Neural progenitor cell (in vitro differentiated cells): Measurements from ENCODE around the gene MYO16. TPM values are rescaled to one million over a fixed set of nuclear protein-coding genes. Genes with fewer than 3 reads are reported as not detected.
"Not testable (repeated sequence)": the region's sequence is repeated elsewhere in the genome, so short reads cannot be mapped to it uniquely, and the experiment has no call there.

ENCODE experiments used
- DNase-seq: peaks from one replicate; pipeline ENCODE4 v3.0.0-alpha.2; 2016; ENCODE audit warnings: low spot score
- H2AFZ ChIP-seq: fragments of 200-600 bp; sonication (generic); replicated peaks from 2 replicates; pipeline ENCODE4 v1.6.1; 2016; ENCODE audit warnings: antibody characterized with exemption
- H3F3A ChIP-seq: fragments of 200-600 bp; sonication (generic); 2 replicates; pipeline ENCODE4 v1.6.1; 2016; ENCODE audit warnings: antibody characterized with exemption, low read depth
- H3K27ac ChIP-seq: fragments of 200-600 bp; sonication (generic); 2 replicates; pipeline ENCODE4 v1.5.1; 2016; ENCODE audit warnings: mild to moderate bottlenecking
- H3K27me3 ChIP-seq: fragments of 200-600 bp; sonication (generic); 2 replicates; pipeline ENCODE4 v1.6.1; 2016; ENCODE audit warnings: mild to moderate bottlenecking, moderate library complexity
- H3K36me3 ChIP-seq: fragments of 200-600 bp; sonication (generic); 2 replicates; pipeline ENCODE4 v1.5.1; 2016
- H3K4me1 ChIP-seq: fragments of 200-600 bp; sonication (generic); 2 replicates; pipeline ENCODE4 v1.6.1; 2016; ENCODE audit warnings: mixed run types
- H3K4me2 ChIP-seq: fragments of 200-600 bp; sonication (generic); 2 replicates; pipeline ENCODE4 v1.6.1; 2016
- H3K4me3 ChIP-seq: fragments of 200-600 bp; sonication (generic); 2 replicates; pipeline ENCODE4 v1.5.1; 2016
- H3K79me2 ChIP-seq: fragments of 200-600 bp; sonication (generic); 2 replicates; pipeline ENCODE4 v1.6.1; 2016; ENCODE audit warnings: low read depth
- H3K9ac ChIP-seq: fragments of 200-600 bp; sonication (generic); 2 replicates; pipeline ENCODE4 v1.6.1; 2016
- H3K9me3 ChIP-seq: fragments of 200-600 bp; sonication (generic); 2 replicates; pipeline ENCODE4 v1.5.1; 2016; ENCODE audit warnings: low read depth
- H4K20me1 ChIP-seq: fragments of 200-600 bp; sonication (generic); 2 replicates; pipeline ENCODE4 v1.6.1; 2016; ENCODE audit warnings: low read depth
- H3K27ac Mint-ChIP-seq: 3 replicates; pipeline ENCODE4 v1.8.0; 2021; ENCODE audit warnings: mixed read lengths
- H3K27me3 Mint-ChIP-seq: 2 replicates; pipeline ENCODE4 v1.8.0; 2022; ENCODE audit warnings: low read depth, mild to moderate bottlenecking, inconsistent platforms, moderate library complexity, mixed read lengths; ENCODE audit not compliant: insufficient read depth
- H3K36me3 Mint-ChIP-seq: 3 replicates; pipeline ENCODE4 v1.8.0; 2021; ENCODE audit warnings: mixed read lengths
- H3K4me1 Mint-ChIP-seq: 3 replicates; pipeline ENCODE4 v1.8.0; 2021; ENCODE audit warnings: mixed read lengths
- H3K4me3 Mint-ChIP-seq: 3 replicates; pipeline ENCODE4 v1.8.0; 2021; ENCODE audit warnings: mild to moderate bottlenecking, moderate library complexity, mixed read lengths
- H3K9me3 Mint-ChIP-seq: 3 replicates; pipeline ENCODE4 v1.8.0; 2020; ENCODE audit warnings: mixed read lengths
- EZH2 ChIP-seq: fragments of 200-600 bp; sonication (generic); IDR thresholded peaks from 2 replicates; pipeline ENCODE4 v1.6.1; 2017; ENCODE audit warnings: antibody characterized with exemption, mild to moderate bottlenecking, moderate library complexity
- EZH2phosphoT487 ChIP-seq: fragments of 200-600 bp; sonication (generic); IDR thresholded peaks from 2 replicates; pipeline ENCODE4 v1.6.1; 2017; ENCODE audit warnings: antibody characterized with exemption
- total RNA-seq: library from RNA; depleted of rRNA; stranded (reverse); fragments of >200 nt; gene quantifications from 2 replicates; pipeline ENCODE4 v1.2.3, GENCODE V29; 2015; ENCODE audit warnings: low replicate concordance
- TF ChIP-seq, protein P1 (sequence below): fragments of 200-600 bp; sonication (generic); IDR thresholded peaks from 2 replicates; pipeline ENCODE4 v1.5.1; 2017; ENCODE audit warnings: antibody characterized with exemption, mild to moderate bottlenecking

MYO16 gene
- total RNA-seq, 1 donor from 2014 or later, result 0.41 TPM

- H3K36me3 ChIP-seq, result no peaks in the 10 kb centered on the region
- H3K4me1 ChIP-seq, result no peaks in the 10 kb centered on the region
- H4K20me1 ChIP-seq, result no peaks in the 10 kb centered on the region
- TF ChIP-seq EZH2, result no peak
- H3K4me3 ChIP-seq, result no peak overlapping the region
- H3K27me3 ChIP-seq, result no peaks in the 10 kb centered on the region
- H3F3A ChIP-seq, result no peaks in the 10 kb centered on the region
- no peak overlapping the region for H3K9ac ChIP-seq
- Mint-ChIP-seq H3K27me3 (no peaks in the 10 kb centered on the region), H3K4me1 (no peaks in the 10 kb centered on the region), H3K27ac (no peak overlapping the region), H3K9me3 (peaks cover 12% of the 10 kb centered on the region), H3K36me3 (peaks cover 3% of the 10 kb centered on the region), H3K4me3 (no peak overlapping the region)
- H3K9me3 ChIP-seq, result no peaks in the 10 kb centered on the region
- no peaks in the 10 kb centered on the region for H3K79me2 ChIP-seq
- H3K27ac ChIP-seq, result no peak overlapping the region
- no peak overlapping the region for H3K4me2 ChIP-seq
- DNase-seq, result no peak
- H2AFZ ChIP-seq, result no peak overlapping the region
Measured at GRCh38 chr13:108897955-108898354, 268.5 kb downstream of the MYO16 start.

DNA sequence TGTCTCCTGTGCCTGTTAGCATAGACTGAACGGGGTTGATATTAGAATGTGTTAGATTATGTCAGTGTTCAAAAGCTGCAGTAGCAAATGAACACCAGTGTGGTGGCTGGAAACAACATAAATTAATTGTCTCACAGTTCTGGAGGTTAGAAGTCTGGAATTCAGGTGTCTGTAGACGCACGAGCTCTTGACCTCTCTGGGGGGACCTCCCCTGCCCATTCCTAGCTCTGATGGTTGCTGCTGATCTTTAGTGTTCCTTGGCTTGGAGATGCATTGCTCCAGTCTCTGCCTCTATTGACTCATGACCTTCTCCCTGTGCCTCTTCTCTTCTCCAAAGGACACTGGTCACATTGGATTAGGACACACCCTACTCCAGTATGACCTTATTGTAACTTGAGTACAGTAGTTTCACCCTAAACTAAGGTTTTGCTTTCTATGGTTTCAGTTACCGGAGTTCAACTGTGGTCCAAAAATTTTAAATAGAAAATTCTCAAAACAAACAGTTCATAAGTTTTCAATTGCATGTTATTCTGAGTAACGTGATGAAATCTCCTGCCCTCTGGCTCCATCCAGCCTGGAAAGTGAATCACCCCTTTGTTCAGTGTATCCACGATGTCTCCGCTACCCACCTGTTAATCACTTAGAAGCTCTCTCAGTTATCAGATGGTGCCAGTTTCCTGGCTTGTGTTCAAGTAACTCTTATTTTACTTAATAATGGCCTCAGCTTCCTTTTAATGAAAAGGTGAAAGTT is 273.2 kb downstream of the MYO16 start:
- no peaks in the 10 kb centered on the region for H3K79me2 ChIP-seq
- TF ChIP-seq, protein P1, sequence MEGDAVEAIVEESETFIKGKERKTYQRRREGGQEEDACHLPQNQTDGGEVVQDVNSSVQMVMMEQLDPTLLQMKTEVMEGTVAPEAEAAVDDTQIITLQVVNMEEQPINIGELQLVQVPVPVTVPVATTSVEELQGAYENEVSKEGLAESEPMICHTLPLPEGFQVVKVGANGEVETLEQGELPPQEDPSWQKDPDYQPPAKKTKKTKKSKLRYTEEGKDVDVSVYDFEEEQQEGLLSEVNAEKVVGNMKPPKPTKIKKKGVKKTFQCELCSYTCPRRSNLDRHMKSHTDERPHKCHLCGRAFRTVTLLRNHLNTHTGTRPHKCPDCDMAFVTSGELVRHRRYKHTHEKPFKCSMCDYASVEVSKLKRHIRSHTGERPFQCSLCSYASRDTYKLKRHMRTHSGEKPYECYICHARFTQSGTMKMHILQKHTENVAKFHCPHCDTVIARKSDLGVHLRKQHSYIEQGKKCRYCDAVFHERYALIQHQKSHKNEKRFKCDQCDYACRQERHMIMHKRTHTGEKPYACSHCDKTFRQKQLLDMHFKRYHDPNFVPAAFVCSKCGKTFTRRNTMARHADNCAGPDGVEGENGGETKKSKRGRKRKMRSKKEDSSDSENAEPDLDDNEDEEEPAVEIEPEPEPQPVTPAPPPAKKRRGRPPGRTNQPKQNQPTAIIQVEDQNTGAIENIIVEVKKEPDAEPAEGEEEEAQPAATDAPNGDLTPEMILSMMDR, result no peak
- TF ChIP-seq EZH2phosphoT487 (no peak), EZH2 (no peak)
- H3F3A ChIP-seq, result no peaks in the 10 kb centered on the region
- Mint-ChIP-seq H3K27me3 (no peaks in the 10 kb centered on the region), H3K4me3 (no peak overlapping the region), H3K4me1 (no peaks in the 10 kb centered on the region), H3K9me3 (peaks cover 15% of the 10 kb centered on the region), H3K27ac (no peak overlapping the region), H3K36me3 (peaks cover 3% of the 10 kb centered on the region)
- no peak for DNase-seq
- no peaks in the 10 kb centered on the region for H3K4me1 ChIP-seq
- no peaks in the 10 kb centered on the region for H4K20me1 ChIP-seq
- H3K27ac ChIP-seq, result no peak overlapping the region
- H3K4me3 ChIP-seq, result no peak overlapping the region
- no peaks in the 10 kb centered on the region for H3K27me3 ChIP-seq
- H3K9ac ChIP-seq, result no peak overlapping the region
- H3K4me2 ChIP-seq, result no peak overlapping the region
- H2AFZ ChIP-seq, result no peak overlapping the region
- H3K9me3 ChIP-seq, result no peaks in the 10 kb centered on the region
- H3K36me3 ChIP-seq, result no peaks in the 10 kb centered on the region

DNA sequence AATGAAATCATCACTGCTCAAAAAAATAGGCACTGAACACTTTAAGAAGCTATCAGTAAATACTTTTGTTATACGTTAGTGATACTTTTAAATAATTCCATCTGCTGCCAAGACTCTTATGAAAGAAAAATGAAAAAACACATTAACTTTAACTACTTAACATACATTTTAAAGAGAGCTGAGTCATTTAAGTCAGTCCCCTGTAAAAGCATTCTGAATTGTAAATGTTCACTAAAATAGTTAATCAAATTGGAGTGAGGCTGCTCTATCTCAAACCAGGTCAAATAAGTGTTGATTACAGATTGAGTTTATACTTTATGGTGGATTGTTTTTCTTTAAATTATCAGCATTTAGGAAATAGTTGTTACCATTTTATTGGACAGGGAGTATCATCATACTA is 274.2 kb downstream of the MYO16 start:
- Histone ChIP-seq H3K79me2 (no peaks in the 10 kb centered on the region), H3K9ac (no peak overlapping the region), H3K9me3 (no peaks in the 10 kb centered on the region), H3K27me3 (no peaks in the 10 kb centered on the region), H4K20me1 (no peaks in the 10 kb centered on the region), H3K27ac (no peak overlapping the region), H3K36me3 (no peaks in the 10 kb centered on the region), H3F3A (no peaks in the 10 kb centered on the region), H3K4me3 (no peak overlapping the region), H3K4me1 (no peaks in the 10 kb centered on the region), H3K4me2 (no peak overlapping the region), H2AFZ (no peak overlapping the region)
- H3K4me3 Mint-ChIP-seq, result no peak overlapping the region
- no peak for DNase-seq
- H3K9me3 Mint-ChIP-seq, result peaks cover 15% of the 10 kb centered on the region
- H3K36me3 Mint-ChIP-seq, result peaks cover 3% of the 10 kb centered on the region
- no peaks in the 10 kb centered on the region for H3K4me1 Mint-ChIP-seq
- H3K27ac Mint-ChIP-seq, result no peak overlapping the region
- H3K27me3 Mint-ChIP-seq, result no peaks in the 10 kb centered on the region
- TF ChIP-seq, protein P1, result no peak

GRCh38 chr13:108911807-108912206 is 282.4 kb downstream of the MYO16 start:
- Histone ChIP-seq H3K36me3 (no peaks in the 10 kb centered on the region), H3K9ac (no peak overlapping the region), H3K27ac (no peak overlapping the region), H3K27me3 (no peaks in the 10 kb centered on the region), H3K4me1 (no peaks in the 10 kb centered on the region), H2AFZ (no peak overlapping the region), H3K9me3 (no peaks in the 10 kb centered on the region), H3F3A (no peaks in the 10 kb centered on the region), H3K4me3 (no peak overlapping the region), H4K20me1 (no peaks in the 10 kb centered on the region), H3K79me2 (no peaks in the 10 kb centered on the region), H3K4me2 (no peak overlapping the region)
- DNase-seq, result no peak
- Mint-ChIP-seq H3K27me3 (no peaks in the 10 kb centered on the region), H3K27ac (no peak overlapping the region), H3K4me1 (peaks cover 15% of the 10 kb centered on the region), H3K9me3 (no peaks in the 10 kb centered on the region), H3K36me3 (no peaks in the 10 kb centered on the region), H3K4me3 (no peak overlapping the region)
- TF ChIP-seq, protein P1, result no peak
- TF ChIP-seq EZH2 (no peak), EZH2phosphoT487 (no peak)

DNA sequence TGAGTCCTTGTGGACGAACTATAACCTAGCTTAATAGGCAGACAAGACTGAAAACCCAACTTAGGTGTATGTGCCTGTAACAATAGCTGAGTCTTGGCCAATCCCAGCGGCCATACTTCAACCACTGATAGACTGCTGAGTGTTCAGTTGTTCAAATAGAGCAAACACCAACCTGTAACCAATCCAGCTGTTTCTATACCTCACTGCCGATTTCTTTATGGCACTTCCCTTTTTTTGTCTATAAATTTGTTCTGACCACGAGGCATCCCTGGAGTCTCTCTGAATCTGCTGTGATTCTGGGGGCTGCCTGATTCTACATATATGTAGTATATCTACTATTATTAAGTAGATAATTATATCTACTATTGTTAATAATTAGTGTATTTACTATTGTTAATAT is 284.3 kb downstream of the MYO16 start:
- H3K36me3 Mint-ChIP-seq, H3K27ac ChIP-seq, H3K4me2 ChIP-seq, H3K4me3 Mint-ChIP-seq, H3K4me3 ChIP-seq, H3F3A ChIP-seq, H3K79me2 ChIP-seq, DNase-seq, H4K20me1 ChIP-seq, H3K27me3 Mint-ChIP-seq, H2AFZ ChIP-seq, H3K9ac ChIP-seq, H3K4me1 ChIP-seq, H3K27ac Mint-ChIP-seq, H3K36me3 ChIP-seq, H3K27me3 ChIP-seq, H3K9me3 ChIP-seq, H3K9me3 Mint-ChIP-seq: not testable (repeated sequence)
- H3K4me1 Mint-ChIP-seq, result peaks cover 22% of the 10 kb centered on the region
